ENCODE measurements around the gene GSN. TPM values are rescaled to one million over a fixed set of nuclear protein-coding genes. Genes with fewer than 3 reads are reported as not detected.

Gene GSN
- polyA plus RNA-seq, 1 of the 3 experiments (the other 2 are of a cell fraction): 168 TPM

DNA sequence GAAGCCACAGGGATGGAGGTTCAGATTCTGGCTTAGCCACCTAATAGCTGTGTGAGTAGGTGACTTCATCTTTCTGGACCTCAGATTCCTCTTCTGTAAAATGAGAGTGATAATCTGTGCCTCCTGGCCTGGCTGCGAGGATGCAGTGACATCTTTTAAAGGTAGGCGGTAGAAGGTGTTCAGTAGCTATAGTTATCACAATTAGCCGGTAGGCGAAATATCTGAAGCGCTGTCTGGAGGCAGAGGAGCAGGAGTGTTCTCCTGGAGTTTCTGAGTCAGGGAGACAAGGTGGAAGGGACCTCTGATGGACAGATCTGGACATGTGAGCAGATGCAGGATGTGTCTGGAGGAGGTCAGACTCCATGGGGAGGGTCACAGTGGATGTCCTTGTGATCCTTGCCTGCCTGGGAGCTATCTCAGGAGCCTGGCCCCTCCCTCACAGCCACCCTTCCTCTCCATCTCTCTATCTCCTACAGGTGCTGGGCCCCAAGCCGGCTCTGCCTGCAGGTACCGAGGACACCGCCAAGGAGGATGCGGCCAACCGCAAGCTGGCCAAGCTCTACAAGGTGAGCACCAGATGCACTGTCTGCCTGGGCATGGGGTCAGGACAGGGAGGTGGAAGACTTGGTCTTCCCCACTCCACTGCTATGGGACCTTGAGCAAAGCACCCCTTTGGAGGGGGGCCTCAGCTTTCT lies 45.6 kb downstream of the GSN start:
- Histone ChIP-seq H3K4me3 (ENCODE audit: low read depth in 2 of 2, low read length in 1 of 2) (no peak overlapping the region), H3K9ac (no peak overlapping the region), H3K27me3 (ENCODE audit: insufficient read depth) (no peaks in the 10 kb centered on the region), H3K9me2 (no peaks in the 10 kb centered on the region), H3K79me2 (ENCODE audit: insufficient read depth) (no peaks in the 10 kb centered on the region), H3K36me3 (replicated peaks in 1 of 2; ENCODE audit: control insufficient read depth in 1 of 2, insufficient read depth in 2 of 2, low read length in 1 of 2) (peaks cover 31 to 47% of the 10 kb centered on the region in 2 experiments), H3K9me3 (no peaks in the 10 kb centered on the region), H3K27ac (ENCODE audit: low read depth in 2 of 2, low read length in 1 of 2) (no peak overlapping the region), H3K4me2 (no peak overlapping the region), H4K20me1 (ENCODE audit: insufficient read depth) (no peaks in the 10 kb centered on the region), H3K4me1 (ENCODE audit: control insufficient read depth in 1 of 2, insufficient read depth in 2 of 2, low read depth in 1 of 2, low read length in 1 of 2) (no peaks in the 10 kb centered on the region), H3F3A (replicated peaks; ENCODE audit: insufficient read depth) (peaks cover 3% of the 10 kb centered on the region), H2AFZ (ENCODE audit: low read depth) (no peak overlapping the region)
- CTCF ChIA-PET: interaction anchor here (0.7 to 4.1 kb wide), 5 partner anchors 33 to 100 kb away, joined by 3 to 40 read pairs (median 5); no protein-coding TSS in a partner anchor
- WGBS (ENCODE audit: low lambda C conversion rate): 93% methylated on average over 10 of the region's 10 CpGs
- POLR2A ChIA-PET: no interaction called here
- TF ChIP-seq, protein P1, sequence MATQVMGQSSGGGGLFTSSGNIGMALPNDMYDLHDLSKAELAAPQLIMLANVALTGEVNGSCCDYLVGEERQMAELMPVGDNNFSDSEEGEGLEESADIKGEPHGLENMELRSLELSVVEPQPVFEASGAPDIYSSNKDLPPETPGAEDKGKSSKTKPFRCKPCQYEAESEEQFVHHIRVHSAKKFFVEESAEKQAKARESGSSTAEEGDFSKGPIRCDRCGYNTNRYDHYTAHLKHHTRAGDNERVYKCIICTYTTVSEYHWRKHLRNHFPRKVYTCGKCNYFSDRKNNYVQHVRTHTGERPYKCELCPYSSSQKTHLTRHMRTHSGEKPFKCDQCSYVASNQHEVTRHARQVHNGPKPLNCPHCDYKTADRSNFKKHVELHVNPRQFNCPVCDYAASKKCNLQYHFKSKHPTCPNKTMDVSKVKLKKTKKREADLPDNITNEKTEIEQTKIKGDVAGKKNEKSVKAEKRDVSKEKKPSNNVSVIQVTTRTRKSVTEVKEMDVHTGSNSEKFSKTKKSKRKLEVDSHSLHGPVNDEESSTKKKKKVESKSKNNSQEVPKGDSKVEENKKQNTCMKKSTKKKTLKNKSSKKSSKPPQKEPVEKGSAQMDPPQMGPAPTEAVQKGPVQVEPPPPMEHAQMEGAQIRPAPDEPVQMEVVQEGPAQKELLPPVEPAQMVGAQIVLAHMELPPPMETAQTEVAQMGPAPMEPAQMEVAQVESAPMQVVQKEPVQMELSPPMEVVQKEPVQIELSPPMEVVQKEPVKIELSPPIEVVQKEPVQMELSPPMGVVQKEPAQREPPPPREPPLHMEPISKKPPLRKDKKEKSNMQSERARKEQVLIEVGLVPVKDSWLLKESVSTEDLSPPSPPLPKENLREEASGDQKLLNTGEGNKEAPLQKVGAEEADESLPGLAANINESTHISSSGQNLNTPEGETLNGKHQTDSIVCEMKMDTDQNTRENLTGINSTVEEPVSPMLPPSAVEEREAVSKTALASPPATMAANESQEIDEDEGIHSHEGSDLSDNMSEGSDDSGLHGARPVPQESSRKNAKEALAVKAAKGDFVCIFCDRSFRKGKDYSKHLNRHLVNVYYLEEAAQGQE (IDR thresholded peaks at IDR 0.05; ENCODE audit: low read depth, low read length): no peak
- TF ChIP-seq SIN3A (IDR thresholded peaks at IDR 0.05; ENCODE audit: borderline replicate concordance, low read depth, low read length): no peak
- TF ChIP-seq POLR2AphosphoS5 (IDR thresholded peaks at IDR 0.05; ENCODE audit: low read depth, low read length): no peak
- TF ChIP-seq GATA2 (CRISPR knock-in tag; IDR thresholded peaks at IDR 0.05): no peak
- TF ChIP-seq NRF1 (IDR thresholded peaks at IDR 0.05; ENCODE audit: low read depth, low read length): no peak
- DNase-seq: no peak

DNA sequence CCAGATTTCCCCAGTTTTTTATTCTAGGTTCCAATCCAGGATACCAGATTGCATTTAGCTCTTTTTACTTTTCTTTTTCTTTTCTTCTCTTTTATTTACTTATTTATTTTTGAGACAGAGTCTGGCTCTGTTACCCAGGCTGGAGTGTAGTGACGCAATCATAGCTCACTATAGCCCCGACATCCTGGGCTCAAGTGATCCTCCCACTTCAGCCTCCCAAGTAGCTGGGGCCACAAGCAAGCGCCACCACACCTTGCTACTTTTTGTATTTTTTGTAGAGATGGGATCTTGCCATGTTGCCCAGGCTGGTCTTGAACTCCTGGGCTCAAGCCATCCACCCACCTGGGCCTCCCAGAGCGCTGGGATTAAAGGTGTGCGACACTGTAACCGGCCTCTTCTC lies 48.4 kb downstream of the GSN start:
- Histone ChIP-seq H3K9me2 (no peaks in the 10 kb centered on the region), H4K20me1 (ENCODE audit: insufficient read depth) (no peaks in the 10 kb centered on the region), H3K79me2 (ENCODE audit: insufficient read depth) (no peaks in the 10 kb centered on the region; the same call in 1 of the 2 replicates), H3K27me3 (ENCODE audit: insufficient read depth) (no peaks in the 10 kb centered on the region), H3K4me3 (ENCODE audit: low read depth in 2 of 2, low read length in 1 of 2) (no peak overlapping the region), H3F3A (replicated peaks; ENCODE audit: insufficient read depth) (peaks cover 10% of the 10 kb centered on the region), H3K9ac (no peak overlapping the region), H3K4me2 (no peak overlapping the region), H2AFZ (ENCODE audit: low read depth) (no peak overlapping the region), H3K9me3 (no peaks in the 10 kb centered on the region), H3K4me1 (ENCODE audit: control insufficient read depth in 1 of 2, insufficient read depth in 2 of 2, low read depth in 1 of 2, low read length in 1 of 2) (no peaks in the 10 kb centered on the region), H3K36me3 (replicated peaks in 1 of 2; ENCODE audit: control insufficient read depth in 1 of 2, insufficient read depth in 2 of 2, low read length in 1 of 2) (peaks cover 32 to 37% of the 10 kb centered on the region in 2 experiments), H3K27ac (ENCODE audit: low read depth in 2 of 2, low read length in 1 of 2) (no peak overlapping the region)
- 95% methylated on average over 6 of the region's 6 CpGs for WGBS (ENCODE audit: low lambda C conversion rate)
- ChIA-PET CTCF (interaction anchor here (0.8 to 4.1 kb wide), 5 partner anchors 38 to 103 kb away, joined by 3 to 40 read pairs (median 10); no protein-coding TSS in a partner anchor), POLR2A (no interaction called here)
- no peak for DNase-seq
- TF ChIP-seq, protein P2, sequence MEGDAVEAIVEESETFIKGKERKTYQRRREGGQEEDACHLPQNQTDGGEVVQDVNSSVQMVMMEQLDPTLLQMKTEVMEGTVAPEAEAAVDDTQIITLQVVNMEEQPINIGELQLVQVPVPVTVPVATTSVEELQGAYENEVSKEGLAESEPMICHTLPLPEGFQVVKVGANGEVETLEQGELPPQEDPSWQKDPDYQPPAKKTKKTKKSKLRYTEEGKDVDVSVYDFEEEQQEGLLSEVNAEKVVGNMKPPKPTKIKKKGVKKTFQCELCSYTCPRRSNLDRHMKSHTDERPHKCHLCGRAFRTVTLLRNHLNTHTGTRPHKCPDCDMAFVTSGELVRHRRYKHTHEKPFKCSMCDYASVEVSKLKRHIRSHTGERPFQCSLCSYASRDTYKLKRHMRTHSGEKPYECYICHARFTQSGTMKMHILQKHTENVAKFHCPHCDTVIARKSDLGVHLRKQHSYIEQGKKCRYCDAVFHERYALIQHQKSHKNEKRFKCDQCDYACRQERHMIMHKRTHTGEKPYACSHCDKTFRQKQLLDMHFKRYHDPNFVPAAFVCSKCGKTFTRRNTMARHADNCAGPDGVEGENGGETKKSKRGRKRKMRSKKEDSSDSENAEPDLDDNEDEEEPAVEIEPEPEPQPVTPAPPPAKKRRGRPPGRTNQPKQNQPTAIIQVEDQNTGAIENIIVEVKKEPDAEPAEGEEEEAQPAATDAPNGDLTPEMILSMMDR (IDR thresholded peaks at IDR 0.05): no peak
- TF ChIP-seq, protein P3, sequence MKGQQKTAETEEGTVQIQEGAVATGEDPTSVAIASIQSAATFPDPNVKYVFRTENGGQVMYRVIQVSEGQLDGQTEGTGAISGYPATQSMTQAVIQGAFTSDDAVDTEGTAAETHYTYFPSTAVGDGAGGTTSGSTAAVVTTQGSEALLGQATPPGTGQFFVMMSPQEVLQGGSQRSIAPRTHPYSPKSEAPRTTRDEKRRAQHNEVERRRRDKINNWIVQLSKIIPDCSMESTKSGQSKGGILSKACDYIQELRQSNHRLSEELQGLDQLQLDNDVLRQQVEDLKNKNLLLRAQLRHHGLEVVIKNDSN (IDR thresholded peaks at IDR 0.05; ENCODE audit: borderline replicate concordance, low read depth): no peak
- TF ChIP-seq NRF1 (IDR thresholded peaks at IDR 0.05; ENCODE audit: low read depth, low read length) (no peak), POLR2AphosphoS5 (IDR thresholded peaks at IDR 0.05; ENCODE audit: low read depth, low read length) (no peak), TAF1 (IDR thresholded peaks at IDR 0.05; ENCODE audit: borderline replicate concordance, low read depth, low read length) (no peak), SMC3 (IDR thresholded peaks at IDR 0.05; ENCODE audit: low read depth, low read length) (no peak), ELF1 (IDR thresholded peaks at IDR 0.05) (no peak), SIN3A (IDR thresholded peaks at IDR 0.05; ENCODE audit: borderline replicate concordance, low read depth, low read length) (no peak), TEAD4 (IDR thresholded peaks at IDR 0.05; ENCODE audit: borderline replicate concordance, insufficient read depth) (no peak), RFX5 (IDR thresholded peaks at IDR 0.05; ENCODE audit: low read length) (no peak), NFIC (IDR thresholded peaks at IDR 0.05; ENCODE audit: borderline replicate concordance) (no peak)
- TF ChIP-seq, protein P4, sequence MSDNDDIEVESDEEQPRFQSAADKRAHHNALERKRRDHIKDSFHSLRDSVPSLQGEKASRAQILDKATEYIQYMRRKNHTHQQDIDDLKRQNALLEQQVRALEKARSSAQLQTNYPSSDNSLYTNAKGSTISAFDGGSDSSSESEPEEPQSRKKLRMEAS (IDR thresholded peaks at IDR 0.05; ENCODE audit: low read depth): no peak
- TF ChIP-seq, protein P1 (IDR thresholded peaks at IDR 0.05; ENCODE audit: low read depth, low read length): no peak
